SK-N-SH (cell line): ENCODE results near the gene ZXDB. TPM values are rescaled to one million over a fixed set of nuclear protein-coding genes. Genes with fewer than 3 reads are reported as not detected.
A peak's percentile ranks its signal among the peaks of the same experiment; 100 is the strongest.

ENCODE experiments used
- CTCF ChIA-PET: fragments of 300-600, 350-600 bp; formaldehyde crosslinking; extraction: SDS; loops from one replicate; lab custom pipeline; 2021; lab: Yijun Ruan, JAX
- POLR2A ChIA-PET: fragments of 350-600 bp; sonication (Branson Sonifier 250); formaldehyde crosslinking; extraction: SDS; loops from one replicate; lab custom pipeline; 2020; ENCODE audit warnings: antibody characterized with exemption, inconsistent platforms; lab: Yijun Ruan, JAX
- DNase-seq: peaks from one replicate; pipeline ENCODE4 v3.0.0; 2012
- H2AFZ ChIP-seq: fragments of 200-600 bp; sonication (generic); 2 replicates; pipeline ENCODE4 v1.8.1; 2016; ENCODE audit warnings: antibody characterized with exemption, mild to moderate bottlenecking, low read depth
- H3F3A ChIP-seq: fragments of 200-600 bp; sonication (generic); replicated peaks from 2 replicates; pipeline ENCODE3; 2016; ENCODE audit warnings: antibody characterized with exemption, mild to moderate bottlenecking; ENCODE audit not compliant: insufficient read depth
- H3K27ac ChIP-seq, 2 experiments: fragments of 200-500 bp in 1 of 2; fragments of 200-600 bp in 1 of 2; sonication (Bioruptor generic) in 1 of 2; sonication (generic), shearing (Covaris generic) in 1 of 2; 2 replicates each; pipeline versions ENCODE4 v1.5.1 to v1.6.1; 2014 to 2016; ENCODE audit warnings: low read depth in 2 of 2, inconsistent platforms in 1 of 2, low read length in 1 of 2, mild to moderate bottlenecking in 1 of 2, mixed read lengths in 1 of 2
- H3K27me3 ChIP-seq: fragments of 200-600 bp; sonication (generic), shearing (Covaris generic); 2 replicates; pipeline ENCODE4 v1.6.1; 2016; ENCODE audit warnings: mixed run types; ENCODE audit not compliant: insufficient read depth
- H3K36me3 ChIP-seq, 2 experiments: fragments of 200-500 bp in 1 of 2; fragments of 200-600 bp in 1 of 2; sonication (Bioruptor generic) in 1 of 2; sonication (generic) in 1 of 2; replicated peaks in 1 of 2; 2 replicates each; pipeline versions ENCODE3 to v1.5.1; 2014 to 2016; ENCODE audit warnings: low read length in 1 of 2, mild to moderate bottlenecking in 1 of 2; ENCODE audit not compliant: insufficient read depth in 2 of 2, control insufficient read depth in 1 of 2
- H3K4me1 ChIP-seq, 2 experiments: fragments of 200-500 bp in 1 of 2; fragments of 200-600 bp in 1 of 2; sonication (Bioruptor generic) in 1 of 2; sonication (generic), shearing (Covaris generic) in 1 of 2; 2 replicates each; pipeline versions ENCODE4 v1.5.1 to v1.6.1; 2014 to 2016; ENCODE audit warnings: low read depth in 1 of 2, low read length in 1 of 2, mixed run types in 1 of 2; ENCODE audit not compliant: insufficient read depth in 2 of 2, control insufficient read depth in 1 of 2
- H3K4me2 ChIP-seq: fragments of 200-600 bp; sonication (generic), shearing (Covaris generic); 2 replicates; pipeline ENCODE4 v1.6.1; 2017; ENCODE audit warnings: mixed run types
- H3K4me3 ChIP-seq, 2 experiments: fragments of 200-500 bp in 1 of 2; fragments of 200-600 bp in 1 of 2; sonication (Bioruptor generic) in 1 of 2; sonication (generic), shearing (Covaris generic) in 1 of 2; 2 replicates each; pipeline versions ENCODE4 v1.5.1 to v1.8.1; 2014 to 2016; ENCODE audit warnings: low read depth in 2 of 2, inconsistent platforms in 1 of 2, low read length in 1 of 2, mild to moderate bottlenecking in 1 of 2, mixed read lengths in 1 of 2, moderate library complexity in 1 of 2
- H3K79me2 ChIP-seq: fragments of 200-600 bp; sonication (generic); 2 replicates; pipeline ENCODE4 v1.8.1; 2017; ENCODE audit warnings: mild to moderate bottlenecking; ENCODE audit not compliant: insufficient read depth
- H3K9ac ChIP-seq: fragments of 200-600 bp; sonication (generic); 2 replicates; pipeline ENCODE4 v1.6.1; 2017; ENCODE audit warnings: mixed run types
- H3K9me2 ChIP-seq: fragments of 200-600 bp; sonication (generic); 2 replicates; pipeline ENCODE4 v1.6.1; 2017; ENCODE audit warnings: mixed run types
- H3K9me3 ChIP-seq: fragments of 200-600 bp; sonication (generic); 2 replicates; pipeline ENCODE4 v1.6.1; 2017; ENCODE audit warnings: mixed run types, mild to moderate bottlenecking, moderate library complexity
- H4K20me1 ChIP-seq: fragments of 200-600 bp; sonication (generic); 2 replicates; pipeline ENCODE4 v1.6.1; 2017; ENCODE audit warnings: mild to moderate bottlenecking, mixed run types; ENCODE audit not compliant: insufficient read depth
- ELF1 ChIP-seq: IDR thresholded peaks from 2 replicates; pipeline ENCODE4 v1.4.0; 2012
- EP300 ChIP-seq, 2 experiments: IDR thresholded peaks; 2 replicates each; pipeline versions ENCODE4 v1.4.0 to v1.6.1; 2012; ENCODE audit warnings: borderline replicate concordance in 1 of 2, low read depth in 1 of 2, low read length in 1 of 2
- FOSL2 ChIP-seq: IDR thresholded peaks from 2 replicates; pipeline ENCODE4 v1.4.0; 2012; ENCODE audit warnings: low read depth, mild to moderate bottlenecking, moderate library complexity, borderline replicate concordance
- GATA2 ChIP-seq: sonication (generic); formaldehyde crosslinking; IDR thresholded peaks from 2 replicates; pipeline ENCODE4 v1.5.0; 2020; ENCODE audit warnings: mild to moderate bottlenecking, missing genetic modification reagents
- JUND ChIP-seq: IDR thresholded peaks from 2 replicates; pipeline ENCODE4 v1.4.0; 2012
- MEF2A ChIP-seq: IDR thresholded peaks from 2 replicates; pipeline ENCODE4 v1.4.0; 2012; ENCODE audit warnings: low read depth, borderline replicate concordance
- MXI1 ChIP-seq: IDR thresholded peaks from 2 replicates; pipeline ENCODE4 v1.6.1; 2012; ENCODE audit warnings: mild to moderate bottlenecking, low read depth, low read length, improper control_type of control experiment
- NRF1 ChIP-seq: IDR thresholded peaks from 2 replicates; pipeline ENCODE4 v1.6.1; 2012; ENCODE audit warnings: low read depth, mild to moderate bottlenecking, low read length
- POLR2AphosphoS5 ChIP-seq: IDR thresholded peaks from 2 replicates; pipeline ENCODE4 v1.6.1; 2012; ENCODE audit warnings: low read depth, low read length
- RCOR1 ChIP-seq: fragments of 150-350 bp; IDR thresholded peaks from 2 replicates; pipeline ENCODE4 v1.6.1; 2017; ENCODE audit warnings: antibody characterized with exemption, low read length
- RFX5 ChIP-seq: IDR thresholded peaks from 2 replicates; pipeline ENCODE4 v1.6.1; 2012; ENCODE audit warnings: mild to moderate bottlenecking, improper control_type of control experiment, low read length
- RXRA ChIP-seq: IDR thresholded peaks from 2 replicates; pipeline ENCODE4 v1.4.0; 2012; ENCODE audit warnings: low read depth, mild to moderate bottlenecking, borderline replicate concordance
- SMC3 ChIP-seq: IDR thresholded peaks from 2 replicates; pipeline ENCODE4 v1.6.1; 2012; ENCODE audit warnings: low read depth, low read length, improper control_type of control experiment
- TAF1 ChIP-seq: IDR thresholded peaks from 2 replicates; pipeline ENCODE4 v1.6.1; 2012; ENCODE audit warnings: low read depth, mild to moderate bottlenecking, low read length, moderate library complexity, borderline replicate concordance
- TCF12 ChIP-seq: IDR thresholded peaks from 2 replicates; pipeline ENCODE4 v1.4.0; 2012
- WGBS: methylation state at CpG from one replicate; pipeline ENCODE4 v1.1.6; 2017; ENCODE audit warnings: low lambda C conversion rate; 5-methylcytosine and 5-hydroxymethylcytosine counted together
- polyA plus RNA-seq, 3 experiments: library from polyadenylated mRNA; depleted of rRNA; stranded (reverse); fragments of >200 nt; gene quantifications; 2 replicates each; pipeline ENCODE4 v1.2.3, GENCODE V29; 2012
- TF ChIP-seq, protein P1 (sequence below): fragments of 200-600 bp; sonication (generic); IDR thresholded peaks from 2 replicates; pipeline ENCODE4 v1.6.1; 2017; ENCODE audit warnings: antibody characterized with exemption, mild to moderate bottlenecking, moderate library complexity
- TF ChIP-seq, protein P2 (sequence below): fragments of 150-350 bp; IDR thresholded peaks from 2 replicates; pipeline ENCODE4 v1.6.1; 2016; ENCODE audit warnings: mild to moderate bottlenecking, low read depth, low read length
- TF ChIP-seq, protein P3 (sequence below): IDR thresholded peaks from 2 replicates; pipeline ENCODE4 v1.4.0; 2012; ENCODE audit warnings: low read depth, borderline replicate concordance
- TF ChIP-seq, protein P4 (sequence below): IDR thresholded peaks from 2 replicates; pipeline ENCODE4 v1.4.0; 2012; ENCODE audit warnings: low read depth
- TF ChIP-seq, protein P5 (sequence below): IDR thresholded peaks from 2 replicates; pipeline ENCODE4 v1.4.0; 2012; ENCODE audit warnings: low read depth, borderline replicate concordance
- TF ChIP-seq, protein P6 (sequence below): IDR thresholded peaks from 2 replicates; pipeline ENCODE4 v1.6.1; 2012; ENCODE audit warnings: mild to moderate bottlenecking, low read depth, low read length, moderate library complexity

ZXDB gene
- polyA plus RNA-seq, 1 of the 3 experiments (the other 2 are of a cell fraction) = 1.7 TPM

DNA sequence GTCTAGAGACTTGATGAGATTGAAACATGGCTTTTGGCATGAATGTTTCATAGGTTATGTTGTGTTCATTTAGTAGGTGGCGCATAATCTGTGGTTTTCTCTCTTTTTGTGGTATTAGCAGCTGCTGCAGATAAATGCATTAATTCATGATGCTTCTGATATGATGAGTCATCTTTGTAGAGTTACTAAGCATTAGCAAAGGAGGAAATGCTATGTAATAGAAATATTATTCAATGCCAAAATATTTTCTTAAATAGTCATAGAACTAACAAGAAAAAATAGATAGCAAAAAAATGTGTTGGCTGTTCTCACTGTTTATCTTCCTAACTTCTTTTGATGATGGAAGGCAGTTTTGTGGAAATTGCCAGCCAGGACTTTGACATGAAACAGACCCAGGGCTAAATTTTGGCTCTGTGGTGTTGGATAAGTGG, 3.6 kb downstream of the ZXDB start (continued):
- TF ChIP-seq RXRA = peak; percentile 32; the same call in 1 of the 2 replicates
- TF ChIP-seq, protein P1, sequence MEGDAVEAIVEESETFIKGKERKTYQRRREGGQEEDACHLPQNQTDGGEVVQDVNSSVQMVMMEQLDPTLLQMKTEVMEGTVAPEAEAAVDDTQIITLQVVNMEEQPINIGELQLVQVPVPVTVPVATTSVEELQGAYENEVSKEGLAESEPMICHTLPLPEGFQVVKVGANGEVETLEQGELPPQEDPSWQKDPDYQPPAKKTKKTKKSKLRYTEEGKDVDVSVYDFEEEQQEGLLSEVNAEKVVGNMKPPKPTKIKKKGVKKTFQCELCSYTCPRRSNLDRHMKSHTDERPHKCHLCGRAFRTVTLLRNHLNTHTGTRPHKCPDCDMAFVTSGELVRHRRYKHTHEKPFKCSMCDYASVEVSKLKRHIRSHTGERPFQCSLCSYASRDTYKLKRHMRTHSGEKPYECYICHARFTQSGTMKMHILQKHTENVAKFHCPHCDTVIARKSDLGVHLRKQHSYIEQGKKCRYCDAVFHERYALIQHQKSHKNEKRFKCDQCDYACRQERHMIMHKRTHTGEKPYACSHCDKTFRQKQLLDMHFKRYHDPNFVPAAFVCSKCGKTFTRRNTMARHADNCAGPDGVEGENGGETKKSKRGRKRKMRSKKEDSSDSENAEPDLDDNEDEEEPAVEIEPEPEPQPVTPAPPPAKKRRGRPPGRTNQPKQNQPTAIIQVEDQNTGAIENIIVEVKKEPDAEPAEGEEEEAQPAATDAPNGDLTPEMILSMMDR = no peak
- TF ChIP-seq, protein P2, sequence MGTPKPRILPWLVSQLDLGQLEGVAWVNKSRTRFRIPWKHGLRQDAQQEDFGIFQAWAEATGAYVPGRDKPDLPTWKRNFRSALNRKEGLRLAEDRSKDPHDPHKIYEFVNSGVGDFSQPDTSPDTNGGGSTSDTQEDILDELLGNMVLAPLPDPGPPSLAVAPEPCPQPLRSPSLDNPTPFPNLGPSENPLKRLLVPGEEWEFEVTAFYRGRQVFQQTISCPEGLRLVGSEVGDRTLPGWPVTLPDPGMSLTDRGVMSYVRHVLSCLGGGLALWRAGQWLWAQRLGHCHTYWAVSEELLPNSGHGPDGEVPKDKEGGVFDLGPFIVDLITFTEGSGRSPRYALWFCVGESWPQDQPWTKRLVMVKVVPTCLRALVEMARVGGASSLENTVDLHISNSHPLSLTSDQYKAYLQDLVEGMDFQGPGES = no peak
- TF ChIP-seq, protein P3, sequence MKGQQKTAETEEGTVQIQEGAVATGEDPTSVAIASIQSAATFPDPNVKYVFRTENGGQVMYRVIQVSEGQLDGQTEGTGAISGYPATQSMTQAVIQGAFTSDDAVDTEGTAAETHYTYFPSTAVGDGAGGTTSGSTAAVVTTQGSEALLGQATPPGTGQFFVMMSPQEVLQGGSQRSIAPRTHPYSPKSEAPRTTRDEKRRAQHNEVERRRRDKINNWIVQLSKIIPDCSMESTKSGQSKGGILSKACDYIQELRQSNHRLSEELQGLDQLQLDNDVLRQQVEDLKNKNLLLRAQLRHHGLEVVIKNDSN = no peak
- TF ChIP-seq, all 33 proteins: peak for 12

DNA sequence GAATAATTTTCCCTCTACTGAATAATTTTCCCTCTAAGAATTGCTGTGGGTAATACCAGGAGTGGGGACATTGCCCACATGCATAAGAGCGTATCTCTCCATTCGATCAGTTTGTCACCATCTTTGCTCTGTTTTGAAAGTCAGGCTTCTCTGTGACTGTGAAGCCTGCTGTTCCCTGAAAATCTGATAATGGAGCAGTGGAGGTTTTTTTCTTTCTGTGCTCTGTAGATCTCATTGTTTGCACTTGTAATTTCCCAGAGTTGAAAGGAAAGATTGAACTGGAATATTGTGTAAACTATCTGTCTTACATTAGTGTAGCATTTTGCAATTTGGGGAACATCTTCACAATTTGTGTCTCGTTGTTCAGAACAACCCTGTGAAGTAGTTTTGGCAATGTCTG, 4.3 kb downstream of the ZXDB start:
- Histone ChIP-seq H3K9ac (0 out of 2 replicates have a peak overlapping the region, but pooled peaks have one; percentile 7), H3K4me1 (no peaks in the 10 kb centered on the region; a peak in 2 of 4 replicates), H3F3A (peaks cover 20% of the 10 kb centered on the region), H4K20me1 (peaks cover 20% of the 10 kb centered on the region; the same call in 1 of the 2 replicates), H3K27ac (peak overlapping the region; percentile 73 to 87), H3K9me3 (no peaks in the 10 kb centered on the region), H3K79me2 (peaks cover 27% of the 10 kb centered on the region), H3K4me2 (peak overlapping the region; percentile 57), H2AFZ (no peak overlapping the region), H3K4me3 (peak overlapping the region; percentile 31 to 37), H3K9me2 (no peaks in the 10 kb centered on the region), H3K27me3 (no peaks in the 10 kb centered on the region), H3K36me3 (no peaks in the 10 kb centered on the region)
- POLR2A ChIA-PET = no interaction called here
- WGBS = 7% methylated on average over 3 of the region's 3 CpGs
- CTCF ChIA-PET = no interaction called here
- peak; percentile 40 for DNase-seq
- peak; percentile 67 for TF ChIP-seq GATA2 (CRISPR knock-in tag)
- TF ChIP-seq TCF12 = no peak
- TF ChIP-seq FOSL2 = no peak
- no peak for TF ChIP-seq TAF1
- TF ChIP-seq POLR2AphosphoS5 = no peak
- TF ChIP-seq, protein P4, sequence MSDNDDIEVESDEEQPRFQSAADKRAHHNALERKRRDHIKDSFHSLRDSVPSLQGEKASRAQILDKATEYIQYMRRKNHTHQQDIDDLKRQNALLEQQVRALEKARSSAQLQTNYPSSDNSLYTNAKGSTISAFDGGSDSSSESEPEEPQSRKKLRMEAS = no peak
- TF ChIP-seq SMC3 = no peak
- TF ChIP-seq, protein P5, sequence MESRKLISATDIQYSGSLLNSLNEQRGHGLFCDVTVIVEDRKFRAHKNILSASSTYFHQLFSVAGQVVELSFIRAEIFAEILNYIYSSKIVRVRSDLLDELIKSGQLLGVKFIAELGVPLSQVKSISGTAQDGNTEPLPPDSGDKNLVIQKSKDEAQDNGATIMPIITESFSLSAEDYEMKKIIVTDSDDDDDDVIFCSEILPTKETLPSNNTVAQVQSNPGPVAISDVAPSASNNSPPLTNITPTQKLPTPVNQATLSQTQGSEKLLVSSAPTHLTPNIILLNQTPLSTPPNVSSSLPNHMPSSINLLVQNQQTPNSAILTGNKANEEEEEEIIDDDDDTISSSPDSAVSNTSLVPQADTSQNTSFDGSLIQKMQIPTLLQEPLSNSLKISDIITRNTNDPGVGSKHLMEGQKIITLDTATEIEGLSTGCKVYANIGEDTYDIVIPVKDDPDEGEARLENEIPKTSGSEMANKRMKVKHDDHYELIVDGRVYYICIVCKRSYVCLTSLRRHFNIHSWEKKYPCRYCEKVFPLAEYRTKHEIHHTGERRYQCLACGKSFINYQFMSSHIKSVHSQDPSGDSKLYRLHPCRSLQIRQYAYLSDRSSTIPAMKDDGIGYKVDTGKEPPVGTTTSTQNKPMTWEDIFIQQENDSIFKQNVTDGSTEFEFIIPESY = no peak
- TF ChIP-seq, protein P2 = no peak
- TF ChIP-seq RCOR1 = peak; percentile 53; the same call in 1 of the 2 replicates
- no peak for TF ChIP-seq EP300 (IDR thresholded peaks at IDR 0.05; ENCODE audit: borderline replicate concordance in 1 of 2, low read depth in 1 of 2, low read length in 1 of 2)
- no peak for TF ChIP-seq NRF1
- no peak for TF ChIP-seq RFX5
- TF ChIP-seq, protein P6, sequence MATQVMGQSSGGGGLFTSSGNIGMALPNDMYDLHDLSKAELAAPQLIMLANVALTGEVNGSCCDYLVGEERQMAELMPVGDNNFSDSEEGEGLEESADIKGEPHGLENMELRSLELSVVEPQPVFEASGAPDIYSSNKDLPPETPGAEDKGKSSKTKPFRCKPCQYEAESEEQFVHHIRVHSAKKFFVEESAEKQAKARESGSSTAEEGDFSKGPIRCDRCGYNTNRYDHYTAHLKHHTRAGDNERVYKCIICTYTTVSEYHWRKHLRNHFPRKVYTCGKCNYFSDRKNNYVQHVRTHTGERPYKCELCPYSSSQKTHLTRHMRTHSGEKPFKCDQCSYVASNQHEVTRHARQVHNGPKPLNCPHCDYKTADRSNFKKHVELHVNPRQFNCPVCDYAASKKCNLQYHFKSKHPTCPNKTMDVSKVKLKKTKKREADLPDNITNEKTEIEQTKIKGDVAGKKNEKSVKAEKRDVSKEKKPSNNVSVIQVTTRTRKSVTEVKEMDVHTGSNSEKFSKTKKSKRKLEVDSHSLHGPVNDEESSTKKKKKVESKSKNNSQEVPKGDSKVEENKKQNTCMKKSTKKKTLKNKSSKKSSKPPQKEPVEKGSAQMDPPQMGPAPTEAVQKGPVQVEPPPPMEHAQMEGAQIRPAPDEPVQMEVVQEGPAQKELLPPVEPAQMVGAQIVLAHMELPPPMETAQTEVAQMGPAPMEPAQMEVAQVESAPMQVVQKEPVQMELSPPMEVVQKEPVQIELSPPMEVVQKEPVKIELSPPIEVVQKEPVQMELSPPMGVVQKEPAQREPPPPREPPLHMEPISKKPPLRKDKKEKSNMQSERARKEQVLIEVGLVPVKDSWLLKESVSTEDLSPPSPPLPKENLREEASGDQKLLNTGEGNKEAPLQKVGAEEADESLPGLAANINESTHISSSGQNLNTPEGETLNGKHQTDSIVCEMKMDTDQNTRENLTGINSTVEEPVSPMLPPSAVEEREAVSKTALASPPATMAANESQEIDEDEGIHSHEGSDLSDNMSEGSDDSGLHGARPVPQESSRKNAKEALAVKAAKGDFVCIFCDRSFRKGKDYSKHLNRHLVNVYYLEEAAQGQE = no peak
- peak; percentile 45; the same call in 1 of the 2 replicates for TF ChIP-seq MXI1
- TF ChIP-seq ELF1 = no peak
- TF ChIP-seq MEF2A = no peak
- no peak for TF ChIP-seq JUND
